HG02763 (cell line): Measurements from ENCODE around the gene NCOA3.
"Not testable (repeated sequence)": the region's sequence is repeated elsewhere in the genome, so short reads cannot be mapped to it uniquely, and the experiment has no call there.

ENCODE experiments used
- ATAC-seq: cut with Tn5 transposase; IDR thresholded peaks from one replicate; pipeline ENCODE4 v1.9.1; 2021; ENCODE audit warnings: mild to moderate bottlenecking, moderate library complexity; ENCODE audit not compliant: unreplicated experiment

Gene NCOA3

DNA sequence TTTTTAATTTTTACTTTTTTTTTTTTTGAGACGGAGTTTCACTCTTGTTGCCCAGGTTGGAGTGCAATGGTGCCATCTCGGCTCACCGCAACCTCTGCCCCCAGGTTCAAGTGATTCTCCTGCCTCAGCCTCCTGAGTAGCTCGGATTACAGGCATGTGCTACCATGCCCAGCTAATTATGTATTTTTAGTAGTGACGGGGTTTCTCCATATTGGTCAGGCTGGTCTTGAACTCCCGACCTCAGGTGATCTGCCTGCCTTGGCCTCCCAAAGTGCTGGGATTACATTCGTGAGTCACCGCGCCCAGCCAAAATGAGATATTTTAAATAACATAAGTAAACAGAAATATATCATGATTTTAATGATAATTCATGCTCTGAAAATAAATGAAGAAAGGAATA is 1.6 kb upstream of the NCOA3 start:
- not testable (repeated sequence) for ATAC-seq

DNA sequence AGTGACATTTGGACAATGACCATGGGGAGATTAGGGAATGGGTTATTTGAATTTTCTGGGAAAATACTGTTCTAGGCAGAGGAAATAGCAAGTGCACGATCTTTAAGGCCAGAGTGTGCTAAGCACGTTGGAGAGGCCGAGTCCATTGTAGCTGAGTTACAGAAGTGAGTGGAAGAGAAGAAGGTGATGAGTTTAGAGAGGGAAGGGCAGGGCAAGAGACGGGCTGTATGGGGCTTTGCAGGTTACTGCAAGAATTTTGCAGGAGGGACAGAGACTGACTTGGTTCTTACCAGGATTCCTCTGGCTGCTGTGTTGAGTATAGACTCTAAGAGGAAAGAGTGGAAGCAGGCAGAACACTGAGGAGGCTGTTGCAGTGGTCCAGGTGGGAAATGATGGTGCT is 1.1 kb upstream of the NCOA3 start:
- ATAC-seq = no peak

GRCh38 chr20:47501116-47501481 is 588 bp upstream of the NCOA3 start:
- no peak for ATAC-seq

DNA sequence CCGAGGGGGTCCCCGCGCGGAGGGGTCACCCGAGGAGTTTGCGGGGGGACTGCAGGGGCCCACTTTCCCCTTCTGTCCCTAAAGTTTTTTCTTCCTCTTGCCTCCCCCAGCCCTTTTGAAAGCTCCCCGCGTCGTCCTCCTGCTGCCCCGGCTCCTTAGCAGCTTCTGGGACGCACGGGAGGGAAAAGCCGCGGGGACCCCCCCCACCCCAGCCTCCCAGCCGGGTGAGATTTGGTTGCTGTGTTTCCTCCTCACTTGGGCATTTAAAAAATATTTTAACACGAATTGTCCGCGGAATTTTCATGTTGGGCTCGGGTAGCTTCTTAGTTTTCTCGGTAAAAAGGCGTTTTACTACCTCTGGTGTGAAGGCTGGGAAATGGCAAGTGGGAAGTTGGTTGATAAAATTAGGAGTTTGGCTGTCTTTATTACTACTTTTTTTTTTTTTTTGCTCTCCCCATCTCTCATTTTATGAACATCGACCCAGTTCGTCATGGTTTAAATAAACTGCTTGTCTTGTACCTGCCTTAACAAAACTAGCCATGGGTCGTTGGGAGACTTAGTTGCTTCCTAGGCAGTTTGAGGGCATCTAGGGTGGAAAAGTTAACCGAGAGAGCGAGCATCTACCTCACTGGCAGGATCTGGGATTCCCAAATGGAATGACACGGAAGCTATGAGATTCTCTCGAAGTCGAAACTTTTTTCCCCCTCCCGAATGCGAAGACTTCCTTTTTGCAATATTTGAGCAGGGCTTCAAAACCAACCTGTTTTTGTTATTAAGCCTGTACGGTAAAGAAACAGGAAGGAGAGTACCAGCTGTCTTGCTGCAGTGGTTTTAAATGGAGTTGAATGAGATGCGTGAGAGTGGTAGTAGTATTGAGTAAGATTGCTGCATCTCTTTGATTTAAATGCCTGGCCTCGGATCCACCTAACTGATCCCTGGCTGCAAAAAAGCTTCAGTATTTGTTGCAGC is 868 bp downstream of the NCOA3 start:
- peak; percentile 3 for ATAC-seq

DNA sequence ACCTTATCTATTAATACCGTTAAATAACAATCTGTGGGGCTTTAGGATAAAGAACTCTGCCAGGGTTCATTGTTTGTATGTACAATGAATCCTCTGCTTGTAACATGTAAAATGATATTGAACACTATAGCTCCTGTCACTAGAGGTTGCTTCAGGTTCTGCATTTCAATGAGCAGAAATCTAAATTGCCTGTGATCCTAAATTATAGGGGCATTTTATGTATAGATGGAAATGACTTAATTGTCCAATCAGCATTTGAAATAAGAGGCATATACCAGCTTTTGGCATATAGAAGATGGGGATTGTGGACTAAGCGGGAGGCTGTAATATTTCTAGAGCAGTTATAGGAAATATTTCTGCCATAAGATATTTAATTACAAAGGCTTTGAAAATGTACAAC is 2.0 kb downstream of the NCOA3 start:
- ATAC-seq = no peak

DNA sequence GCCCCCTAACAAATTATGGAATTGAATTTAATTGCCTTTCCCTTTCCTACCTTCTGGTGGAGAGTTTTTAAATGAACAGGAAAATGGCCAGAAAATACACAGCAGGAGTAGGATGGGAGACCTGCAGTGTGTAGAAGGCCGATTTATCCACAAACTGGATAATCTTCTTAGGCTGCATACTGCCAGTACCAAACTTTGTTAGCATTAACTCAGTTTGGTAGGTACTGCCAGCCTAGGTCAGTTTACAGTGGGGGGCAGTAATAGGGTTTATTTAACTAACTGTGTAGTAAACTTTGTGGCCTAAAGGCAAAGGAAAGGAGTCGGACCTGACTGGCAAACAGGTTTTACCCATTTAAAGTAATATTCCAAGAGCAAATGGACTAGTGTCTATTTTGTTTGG is 4.6 kb downstream of the NCOA3 start:
- ATAC-seq = no peak

DNA sequence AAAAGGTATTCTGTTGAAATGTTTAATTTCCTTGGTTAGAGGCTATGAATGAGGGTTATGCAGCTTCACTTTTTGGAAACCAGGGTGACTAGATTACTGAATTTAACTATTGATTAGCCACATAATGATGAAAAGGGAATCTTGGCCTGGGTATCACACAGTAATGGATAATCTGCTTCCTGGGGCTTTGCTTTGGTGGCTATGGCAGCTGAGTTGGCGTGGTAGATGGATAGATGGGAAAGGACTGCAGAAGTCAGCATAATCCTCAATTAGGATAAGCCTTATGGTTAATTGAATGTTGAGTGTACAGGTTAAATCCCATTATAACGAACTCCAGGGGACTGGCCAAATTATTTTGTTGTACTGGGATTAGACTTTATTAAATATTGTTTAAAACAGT is 5.2 kb downstream of the NCOA3 start:
- no peak for ATAC-seq

- not testable (repeated sequence) for ATAC-seq
Observed at GRCh38 chr20:47507275-47507981, 5.7 kb downstream of the NCOA3 start.

DNA sequence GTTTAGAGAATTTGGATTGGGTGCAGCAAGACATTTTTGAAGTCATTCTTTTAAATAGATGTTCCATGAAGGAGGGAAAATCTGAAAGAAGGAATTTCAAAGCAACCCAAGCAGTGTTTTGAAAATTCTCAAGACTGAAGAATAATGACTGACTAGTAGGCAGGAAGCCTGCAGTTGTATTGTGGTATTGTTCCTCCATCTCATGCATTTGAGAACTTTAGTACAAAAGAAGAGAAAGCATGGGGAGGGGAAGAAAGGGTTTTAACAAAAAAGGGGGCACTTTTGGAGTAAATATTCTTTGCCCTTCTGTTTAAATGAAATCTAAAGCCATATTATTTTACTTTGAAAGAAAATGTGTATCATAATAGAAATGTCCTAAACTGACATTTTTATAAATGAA is 6.6 kb downstream of the NCOA3 start:
- no peak for ATAC-seq

- no peak for ATAC-seq
Observed at GRCh38 chr20:47509104-47509661, 7.5 kb downstream of the NCOA3 start.

- no peak for ATAC-seq
Observed at GRCh38 chr20:47509685-47510084, 8.0 kb downstream of the NCOA3 start.

DNA sequence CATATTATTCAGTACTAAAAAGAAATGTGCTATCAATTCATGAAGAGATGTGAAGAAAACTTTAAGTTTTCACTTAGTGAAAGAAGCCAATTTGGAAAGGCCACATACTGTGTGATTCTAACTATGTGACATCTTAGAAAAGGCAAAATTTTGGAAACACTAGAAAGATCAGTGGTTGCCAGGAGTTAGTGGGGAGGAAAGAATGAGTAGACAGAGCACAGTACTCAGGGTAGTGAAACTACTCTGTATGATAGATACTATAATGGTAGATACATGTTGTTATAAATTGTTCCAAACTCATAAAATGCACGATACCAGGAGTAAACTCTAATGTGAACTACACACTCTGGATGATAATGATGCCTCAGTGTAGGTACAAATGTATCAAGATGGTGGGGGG is 14.2 kb downstream of the NCOA3 start:
- no peak for ATAC-seq

GRCh38 chr20:47521059-47521808 is 19.5 kb downstream of the NCOA3 start:
- ATAC-seq = no peak

GRCh38 chr20:47524015-47524784 is 22.5 kb downstream of the NCOA3 start:
- ATAC-seq = no peak

DNA sequence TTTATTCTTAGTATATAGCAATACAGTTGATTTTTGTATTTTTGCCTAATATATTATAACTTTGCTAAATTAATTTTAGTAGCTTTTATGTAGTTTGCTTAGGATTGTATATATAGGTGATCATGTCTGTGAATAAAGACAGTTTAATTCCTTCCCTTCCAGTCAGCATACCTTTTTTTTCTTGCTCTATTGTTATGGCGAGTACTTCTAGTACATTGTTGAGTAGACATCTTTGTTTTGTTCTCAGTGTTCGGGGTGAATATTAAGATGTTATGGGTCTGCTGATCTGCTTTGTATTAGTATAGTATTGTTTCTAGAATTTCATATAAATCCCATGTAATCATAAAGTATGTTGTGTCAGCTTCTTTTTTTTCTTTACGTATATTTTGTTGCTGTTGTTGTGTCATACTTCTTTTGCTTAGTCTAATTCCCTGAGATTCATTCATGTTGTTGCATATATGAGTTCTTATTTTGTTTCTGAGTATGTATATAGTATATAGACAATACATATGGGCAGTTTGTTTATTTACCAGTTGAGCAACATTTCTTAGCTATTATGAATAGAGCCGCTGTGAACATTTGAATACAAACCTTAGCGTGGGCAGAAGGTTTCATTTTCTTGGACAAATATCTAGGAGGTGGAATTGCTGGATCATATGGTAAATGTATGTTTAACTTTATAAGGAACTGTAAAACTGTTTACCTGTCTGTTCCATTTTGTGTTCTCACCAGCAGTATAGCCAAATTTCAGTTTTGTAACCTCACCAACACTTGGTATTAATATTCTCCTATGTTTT is 25.5 kb downstream of the NCOA3 start:
- ATAC-seq = no peak

DNA sequence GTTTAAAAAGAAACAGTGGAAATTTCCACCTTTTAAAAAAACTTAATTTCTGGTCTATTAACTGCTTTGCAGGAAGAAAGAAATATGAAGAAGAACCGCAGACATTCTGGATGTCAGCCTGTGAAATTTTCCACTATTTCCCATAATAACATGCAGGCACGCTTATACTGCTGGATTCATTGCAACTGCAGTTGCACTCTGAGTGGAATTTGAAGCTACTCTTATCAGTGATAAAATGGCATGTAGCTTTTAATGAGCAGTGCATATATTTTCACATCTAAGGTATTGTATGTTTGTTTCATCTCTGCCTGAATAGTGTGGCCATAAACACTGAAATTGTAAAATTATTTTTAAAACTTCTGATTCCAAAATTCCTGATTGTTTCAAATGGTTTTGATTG is 28.2 kb downstream of the NCOA3 start:
- no peak for ATAC-seq

DNA sequence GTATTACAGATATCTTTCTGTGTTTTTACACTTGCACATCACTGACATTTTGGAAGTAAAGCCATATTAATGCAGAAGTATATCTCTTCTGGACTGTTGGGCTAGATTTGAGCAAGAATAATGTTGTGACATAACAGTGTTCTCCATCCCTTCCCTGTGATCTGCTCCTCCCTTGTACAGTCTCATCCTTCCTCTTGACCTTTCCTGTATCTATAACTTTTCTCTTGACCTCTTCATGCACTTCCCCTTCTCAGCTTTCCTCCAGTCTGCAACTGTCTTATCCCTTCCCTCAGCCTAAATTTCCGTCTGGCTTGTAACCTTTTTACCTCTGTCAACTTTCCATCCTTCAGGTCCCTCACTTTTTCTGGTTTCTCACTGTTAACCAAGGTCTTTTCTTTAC is 29.8 kb downstream of the NCOA3 start:
- ATAC-seq = no peak

DNA sequence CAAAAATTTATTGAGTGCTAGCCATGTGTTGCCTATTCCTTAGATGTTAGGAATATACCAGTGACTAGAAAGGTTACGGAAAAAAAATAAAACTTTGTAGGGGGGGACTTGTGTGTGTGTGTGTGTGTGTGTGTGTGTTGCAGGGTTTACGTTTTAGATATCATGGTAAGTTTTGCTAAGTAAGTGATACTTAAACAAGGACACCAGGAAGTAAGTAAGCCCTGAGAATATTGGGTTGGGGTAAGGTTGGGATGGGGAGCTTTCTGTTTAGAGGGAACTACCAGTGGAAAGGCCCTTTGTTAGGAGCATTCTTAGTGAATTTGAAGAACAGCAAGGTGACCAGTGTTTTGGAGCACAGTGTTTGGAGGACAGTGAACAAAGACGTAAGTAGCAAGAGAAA is 30.3 kb downstream of the NCOA3 start:
- ATAC-seq = no peak

DNA sequence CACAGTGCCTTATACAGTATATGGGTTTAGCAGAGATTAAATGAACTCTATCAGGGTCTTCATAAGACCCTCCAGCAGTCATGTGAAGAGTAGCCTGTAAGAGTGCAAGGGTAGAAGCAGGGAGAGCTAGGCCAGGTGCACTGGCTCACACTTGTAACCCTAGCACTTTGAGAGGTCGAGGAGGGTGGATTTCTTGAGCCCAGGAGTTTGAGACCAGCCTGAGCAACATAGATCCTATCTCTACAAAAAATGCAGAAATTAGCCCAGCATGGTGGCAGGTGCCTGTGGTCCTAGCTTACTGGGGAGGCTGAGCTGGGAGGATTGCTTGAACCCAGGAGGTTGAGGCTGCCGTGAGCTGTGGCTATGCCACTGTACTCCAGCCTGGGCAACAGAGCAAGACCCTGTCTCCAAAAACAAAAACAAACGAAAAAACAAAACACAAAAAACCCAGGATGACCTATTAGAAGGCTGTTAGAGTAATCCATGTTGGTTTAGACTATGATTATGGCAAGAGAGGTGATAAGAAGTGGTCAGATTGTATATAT is 31.9 kb downstream of the NCOA3 start:
- ATAC-seq = no peak
